G401.6 (cell line): ENCODE measurements around the gene DHPS.
"Not testable (repeated sequence)": the region's sequence is repeated elsewhere in the genome, so short reads cannot be mapped to it uniquely, and the experiment has no call there.

Experiments
- FAIRE-seq: peaks from 2 replicates; lab custom pipeline; 2012; peaks lifted over from hg19 to GRCh38; lab: Jason Lieb, UNC

The DHPS gene

DNA sequence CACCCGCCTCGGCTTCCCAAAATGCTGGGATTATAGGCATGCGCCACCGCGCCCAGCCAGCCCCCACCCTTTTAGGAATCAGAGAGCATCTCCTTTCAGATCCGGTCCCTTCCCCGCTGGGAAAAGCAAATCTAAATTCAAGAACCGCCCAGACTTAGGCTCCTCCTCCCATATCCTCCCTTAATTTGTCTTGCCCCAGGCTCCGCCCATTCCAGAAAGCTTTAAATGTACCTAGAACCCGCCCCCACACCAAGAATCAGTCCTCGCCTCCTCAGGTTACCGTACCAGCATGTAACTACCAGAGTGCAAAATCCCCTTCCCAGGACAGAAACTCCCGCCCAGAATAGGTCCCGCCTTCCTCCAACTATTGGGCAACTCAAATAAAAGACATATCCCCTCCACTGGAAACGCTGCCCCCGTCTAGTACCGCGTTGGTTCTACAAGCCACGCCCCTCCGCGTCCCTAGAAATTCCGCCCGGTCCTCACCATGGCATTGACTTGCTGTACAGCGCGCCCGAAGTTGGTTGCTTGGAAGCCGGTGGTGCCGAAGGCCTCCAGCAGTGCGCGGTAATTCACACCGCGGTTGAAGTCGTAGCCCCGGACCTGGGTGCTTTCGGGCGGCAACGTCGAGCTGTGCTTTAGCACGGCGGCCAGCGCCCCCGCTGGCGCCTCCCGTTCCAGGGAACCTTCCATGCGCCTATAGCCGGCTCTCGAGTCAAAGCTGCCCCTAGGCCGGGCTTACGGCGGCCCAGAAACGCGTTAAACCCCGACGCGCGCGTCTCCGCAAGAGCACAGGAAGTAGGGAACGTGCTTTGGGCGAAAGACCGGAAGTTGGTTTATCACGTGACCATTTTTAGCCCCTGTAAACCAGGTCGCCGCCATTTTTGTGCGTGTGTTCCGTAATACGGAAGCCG lies at the start of gene DHPS:
Gene DHPS (minus strand): TSS at position 807 of the 914 bp plus-strand sequence. CDS start 114 bp downstream, at position 693.
- peak; percentile 99 for FAIRE-seq

DNA sequence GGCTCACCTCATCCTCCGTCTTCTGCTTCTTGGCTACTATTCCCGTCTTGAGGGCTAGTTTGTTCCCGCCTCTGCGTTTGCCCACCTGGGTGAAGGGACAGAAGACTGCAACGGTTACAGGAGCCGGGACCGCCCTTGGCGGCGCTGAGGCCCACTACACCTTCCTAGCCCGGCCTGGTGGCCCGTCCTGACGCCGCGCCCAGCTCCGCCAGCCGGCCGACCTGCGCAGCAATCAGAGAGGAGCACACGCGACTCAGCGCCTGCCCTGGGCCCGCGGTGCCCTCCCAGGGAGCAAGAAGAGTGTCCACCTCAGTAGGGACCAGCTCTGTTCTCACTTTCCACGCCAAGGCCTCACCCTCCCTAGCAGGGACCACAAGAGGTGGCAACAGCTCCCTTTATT lies 49.7 kb upstream of the DHPS start:
- no peak for FAIRE-seq

DNA sequence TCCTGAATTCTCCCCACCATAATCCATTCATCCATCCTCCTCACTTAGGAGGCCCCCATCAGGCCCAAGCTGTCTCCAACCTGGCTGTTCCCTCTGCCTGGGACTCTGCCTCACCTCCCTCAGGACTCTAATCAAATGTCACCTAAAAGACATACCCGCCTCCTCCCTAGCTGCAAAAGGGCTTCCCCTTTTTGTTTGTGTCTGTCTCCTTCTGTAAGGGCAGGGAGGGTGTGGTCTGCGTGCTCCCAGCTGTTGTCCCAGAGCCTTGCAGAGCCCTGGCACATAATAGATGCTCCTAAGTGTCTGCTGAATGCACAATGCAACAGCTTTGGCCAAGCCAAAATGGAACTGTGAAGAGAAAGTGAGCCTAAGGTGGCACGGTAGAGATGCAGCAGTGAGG lies 48.4 kb upstream of the DHPS start:
- FAIRE-seq = no peak

DNA sequence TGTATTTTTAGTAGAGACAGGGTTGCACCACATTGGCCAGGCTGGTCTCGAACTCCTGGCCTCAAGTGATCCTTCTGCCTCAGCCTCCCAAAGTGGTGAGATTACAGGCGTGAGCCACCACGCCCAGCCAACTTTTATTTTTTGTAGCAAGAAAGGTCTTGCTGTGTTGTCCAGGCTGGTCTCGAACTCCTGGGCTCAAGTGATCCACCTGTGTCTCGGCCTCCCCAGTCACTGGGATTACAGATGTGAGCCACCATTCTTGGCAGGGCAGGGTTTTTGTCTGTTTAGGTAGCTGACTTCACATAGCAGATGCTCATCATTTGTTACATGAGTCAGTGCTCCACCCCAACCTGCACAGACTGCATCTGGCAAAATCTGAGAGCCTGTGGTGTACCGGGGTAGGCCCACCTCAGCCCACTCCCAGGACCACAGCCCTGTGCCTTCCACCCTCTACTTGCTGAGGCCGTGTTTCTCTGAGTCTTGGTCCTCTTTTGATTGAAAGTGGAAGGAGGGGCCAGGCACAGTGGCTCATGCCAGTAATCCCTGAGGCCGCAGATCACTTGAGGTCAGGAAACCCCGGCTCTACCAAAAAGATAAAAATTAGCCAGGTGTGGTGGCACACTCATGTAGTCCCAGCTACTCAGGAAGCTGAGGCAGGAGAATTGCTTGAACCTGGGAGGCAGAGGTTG lies 46.2 kb upstream of the DHPS start:
- FAIRE-seq = no peak

DNA sequence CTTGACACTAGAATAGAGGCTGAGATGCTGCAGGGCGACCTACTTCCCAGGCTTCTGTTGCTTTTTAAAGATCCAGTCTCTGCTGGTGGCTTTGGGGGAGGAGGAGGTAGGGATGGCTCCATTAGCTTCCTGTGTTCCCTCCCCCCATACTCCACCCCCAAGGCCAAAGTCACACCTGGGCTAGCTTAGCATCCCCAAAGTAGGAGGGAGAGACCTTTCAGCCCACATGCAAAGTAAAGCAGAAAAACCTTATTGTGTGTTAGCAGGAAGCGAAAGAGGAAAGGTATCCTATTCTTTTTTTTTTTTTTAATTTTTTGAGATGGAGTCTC lies 45.3 kb upstream of the DHPS start:
- FAIRE-seq = no peak

DNA sequence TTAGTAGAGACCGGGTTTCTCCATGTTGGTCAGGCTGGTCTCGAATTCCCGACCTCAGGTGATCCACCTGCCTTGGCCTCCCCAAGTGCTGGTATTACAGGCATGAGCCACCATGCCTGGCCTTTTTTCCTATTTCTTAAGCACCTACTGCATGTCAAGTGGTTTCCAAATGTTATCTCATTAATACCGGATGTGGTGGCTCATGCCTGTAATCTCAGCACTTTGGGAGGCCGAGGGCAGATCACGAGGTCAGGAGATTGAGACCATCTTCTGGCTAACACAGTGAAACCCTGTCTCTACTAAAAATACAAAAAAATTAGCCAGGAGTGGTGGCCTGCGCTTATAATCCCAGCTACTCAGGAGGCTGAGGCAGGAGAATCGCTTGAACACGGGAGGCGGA lies 43.9 kb upstream of the DHPS start:
- FAIRE-seq = not testable (repeated sequence)

DNA sequence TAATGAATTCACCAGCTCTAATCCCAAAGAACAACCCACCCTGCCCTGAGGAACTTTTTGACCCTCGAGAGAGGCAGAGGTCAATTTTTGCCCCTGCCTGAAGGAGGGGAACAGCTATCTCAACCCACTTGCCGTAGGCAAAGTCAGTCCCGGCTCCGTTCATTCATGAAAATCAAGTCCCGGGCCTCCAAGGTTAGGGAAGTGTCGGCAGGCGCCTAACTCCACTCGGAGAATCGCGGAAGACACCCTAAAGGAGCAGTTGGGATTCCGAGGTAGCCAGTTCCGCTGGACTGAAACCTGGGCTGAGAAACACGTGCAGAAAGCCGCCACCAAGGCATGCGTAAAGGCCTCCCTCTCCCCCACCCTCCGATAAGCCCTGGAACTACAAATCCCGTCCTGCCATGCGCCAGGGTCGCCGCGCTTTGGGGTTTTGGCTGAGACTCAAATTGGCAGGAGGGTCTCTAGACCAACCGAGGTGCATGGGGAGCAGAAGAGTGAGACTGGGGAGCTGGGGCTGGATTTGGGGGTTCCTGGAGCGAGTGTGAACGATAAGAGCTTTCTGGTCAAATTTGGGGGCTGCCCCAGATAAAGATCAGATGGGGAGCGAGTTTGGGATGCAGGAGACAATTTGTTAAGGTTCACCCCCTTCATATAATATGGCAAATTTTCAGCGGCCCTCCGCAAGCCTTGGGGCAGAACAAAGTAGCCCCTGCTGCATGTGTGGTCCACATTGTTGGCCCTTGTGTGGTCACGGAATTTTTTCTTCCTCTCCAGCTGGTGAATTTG lies 42.2 kb upstream of the DHPS start, which contains the start of gene TNPO2:
Gene TNPO2 (minus strand): TSS at position 292 of the 786 bp plus-strand sequence. CDS start 2,955 bp downstream, outside the sequence.
- peak; percentile 61 for FAIRE-seq

DNA sequence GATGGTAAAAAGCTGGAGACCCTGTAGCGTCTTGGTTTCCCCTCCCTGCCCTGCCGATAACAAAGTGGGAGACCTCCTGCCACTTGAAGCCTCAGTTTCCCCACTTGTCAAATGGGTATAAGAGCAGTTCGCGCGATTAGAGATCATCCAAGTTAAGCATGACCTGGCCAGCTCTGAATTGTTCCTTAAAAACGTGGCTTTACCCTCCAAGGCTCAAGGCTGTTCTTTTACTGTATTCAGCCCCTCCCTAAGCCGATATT lies 41.6 kb upstream of the DHPS start:
- no peak for FAIRE-seq

DNA sequence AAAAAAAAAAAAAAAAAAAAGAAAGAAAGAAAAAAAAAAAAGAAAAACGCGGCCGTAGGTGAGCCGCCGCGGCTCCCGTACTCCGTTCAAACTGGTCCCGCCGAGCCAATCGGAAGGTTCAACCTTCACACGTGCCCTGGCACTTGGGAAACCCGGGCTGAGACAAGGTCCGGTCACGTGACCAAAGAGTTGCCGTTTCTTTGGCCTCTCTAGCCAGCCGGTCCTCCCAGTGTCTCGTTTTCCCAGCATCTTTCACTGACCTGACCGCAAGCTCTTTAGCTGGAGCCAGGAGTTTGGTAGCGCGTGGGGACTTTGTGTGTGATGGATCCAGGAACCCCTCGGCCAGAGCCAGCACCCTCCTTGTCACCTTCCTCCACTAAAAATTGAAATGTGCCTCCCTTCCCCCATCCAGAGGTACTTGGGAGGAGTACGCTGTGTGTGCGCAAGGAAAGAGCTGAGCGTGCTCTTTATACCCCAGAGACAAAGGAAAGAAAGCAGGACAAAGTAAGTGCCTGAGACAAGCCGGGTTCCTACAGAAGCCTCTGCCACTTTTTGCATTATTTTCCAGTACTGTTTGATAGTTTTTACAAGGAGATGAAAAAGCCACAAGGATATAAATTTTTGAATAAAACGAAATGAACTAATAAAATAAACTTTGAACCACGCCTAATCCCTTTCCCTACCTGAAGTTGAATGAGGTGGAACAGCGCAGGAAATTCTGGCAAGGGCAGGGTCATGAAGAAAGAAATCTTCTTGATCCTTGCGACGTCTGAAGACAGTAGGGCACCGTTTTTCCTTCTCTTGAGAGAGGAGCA lies 41.1 kb upstream of the DHPS start:
- FAIRE-seq = peak; percentile 97

DNA sequence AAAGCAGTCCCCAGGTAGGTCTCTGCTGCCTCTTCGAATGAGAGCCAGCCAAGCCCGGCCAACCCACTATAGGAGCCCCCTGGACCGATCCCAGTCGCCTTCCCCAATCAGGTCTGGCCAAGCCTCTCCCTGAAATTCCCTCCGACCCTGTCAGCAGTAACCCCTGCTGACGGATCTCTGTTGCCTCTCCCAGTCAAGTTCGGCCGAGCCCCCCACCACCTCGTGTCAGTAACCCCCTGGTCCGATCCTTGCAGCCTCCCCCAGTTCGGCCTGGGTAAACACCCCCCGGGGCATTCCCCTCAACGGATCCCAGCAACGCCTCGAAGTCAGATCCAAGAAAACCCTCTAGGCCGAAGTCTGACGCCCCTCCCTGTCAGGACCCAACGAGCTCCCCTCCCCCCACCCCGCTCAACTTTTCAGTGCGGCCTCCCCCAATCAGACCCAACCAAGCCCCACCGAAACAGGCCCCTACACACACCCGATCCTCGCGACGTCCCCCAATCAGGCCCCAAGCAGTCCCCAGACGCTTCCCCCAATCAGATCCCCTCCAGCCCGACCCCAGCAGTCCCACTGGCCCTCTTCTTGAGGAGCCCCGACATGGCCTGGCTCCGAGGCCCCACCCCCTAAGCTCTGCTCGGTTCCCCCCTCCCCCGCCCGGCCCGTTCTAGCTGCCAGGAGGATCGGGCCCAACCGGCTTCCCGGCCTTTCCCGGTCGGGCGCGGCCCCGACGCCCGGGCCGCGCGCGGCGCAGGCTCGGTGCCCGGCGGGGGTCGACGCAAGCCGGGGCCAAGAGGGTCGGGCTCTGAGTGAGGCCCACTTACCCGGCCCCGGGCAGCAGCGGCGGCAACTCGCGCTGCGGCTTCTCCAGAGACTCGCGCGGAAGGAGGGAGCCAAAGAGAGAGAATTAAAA lies 40.2 kb upstream of the DHPS start:
- FAIRE-seq = no peak

DNA sequence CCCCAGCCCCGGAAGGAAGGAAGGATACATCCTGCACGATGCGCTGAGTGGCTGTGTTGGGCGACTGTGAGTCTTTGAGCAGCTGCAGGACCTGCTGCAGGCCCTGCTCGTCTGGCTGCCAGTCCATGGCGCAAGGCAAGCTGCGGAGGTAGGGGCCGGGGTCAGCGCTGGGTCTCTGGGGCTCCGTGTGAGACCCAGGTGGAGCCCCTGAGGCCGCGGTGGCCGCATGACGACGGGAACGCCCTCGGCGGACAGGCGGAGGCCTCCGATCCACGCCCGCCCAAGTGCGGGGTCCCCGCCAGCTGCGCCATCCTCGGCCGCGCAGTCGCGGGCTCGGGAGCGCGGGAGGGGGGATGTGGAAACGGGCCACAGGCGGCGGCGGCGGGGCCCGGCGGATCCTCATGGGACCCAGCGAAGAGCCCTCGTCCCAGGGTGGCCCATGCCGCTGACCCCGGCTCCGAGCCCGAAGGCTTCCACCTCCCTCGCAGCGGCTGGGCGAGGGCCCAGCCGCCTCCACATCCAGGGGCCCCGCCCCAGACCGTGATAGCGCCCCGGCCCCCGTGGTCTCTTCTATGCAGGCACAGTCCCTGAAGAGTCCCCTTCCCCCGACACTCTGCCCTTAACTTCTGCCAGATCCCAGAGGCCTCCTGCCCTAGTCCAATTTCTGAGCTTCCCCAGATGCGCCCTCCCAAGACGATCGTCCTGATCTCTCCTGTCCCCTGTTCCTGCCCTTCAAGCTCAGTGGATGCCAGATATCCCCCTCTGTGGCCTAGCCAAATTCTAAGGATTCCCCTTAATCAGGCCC lies 39.4 kb upstream of the DHPS start:
- FAIRE-seq = no peak

DNA sequence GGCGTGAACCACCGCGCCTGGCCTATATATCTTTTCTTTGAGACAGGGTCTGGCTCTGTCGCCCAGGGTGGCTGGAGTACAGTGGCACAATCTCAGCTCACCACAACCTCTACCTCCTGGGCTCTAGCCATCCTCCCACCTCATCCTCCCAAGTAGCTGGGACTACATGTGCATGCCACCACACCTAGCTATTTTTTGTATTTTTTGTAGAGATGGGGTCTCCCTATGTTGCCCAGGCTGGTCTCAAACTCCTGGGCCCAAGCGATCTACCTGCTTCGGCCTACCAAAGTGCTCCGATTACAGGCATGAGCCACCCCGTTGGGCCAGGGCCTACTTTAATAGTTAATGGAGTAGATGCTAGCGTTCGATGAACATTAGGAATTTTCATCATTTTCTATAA lies 38.6 kb upstream of the DHPS start:
- no peak for FAIRE-seq

DNA sequence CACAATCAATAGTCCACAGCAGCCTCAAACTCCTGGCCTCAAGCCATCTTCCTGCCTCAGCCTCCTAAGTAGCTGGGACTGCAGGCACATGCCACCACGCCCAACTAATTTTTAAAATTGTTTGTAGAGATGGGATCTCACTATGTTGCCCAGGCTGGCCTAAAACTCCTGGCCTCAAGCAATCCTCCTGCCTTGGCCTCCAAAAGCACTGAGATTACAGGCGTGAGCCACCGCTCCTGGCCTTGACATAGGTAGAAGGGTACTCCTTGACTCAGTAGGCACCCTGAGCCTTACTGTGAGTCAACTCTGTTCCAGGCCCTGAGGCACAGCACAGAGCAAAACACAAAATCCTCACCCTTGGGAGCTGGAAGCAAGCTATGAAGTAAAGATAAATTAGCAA lies 34.2 kb upstream of the DHPS start:
- no peak for FAIRE-seq

DNA sequence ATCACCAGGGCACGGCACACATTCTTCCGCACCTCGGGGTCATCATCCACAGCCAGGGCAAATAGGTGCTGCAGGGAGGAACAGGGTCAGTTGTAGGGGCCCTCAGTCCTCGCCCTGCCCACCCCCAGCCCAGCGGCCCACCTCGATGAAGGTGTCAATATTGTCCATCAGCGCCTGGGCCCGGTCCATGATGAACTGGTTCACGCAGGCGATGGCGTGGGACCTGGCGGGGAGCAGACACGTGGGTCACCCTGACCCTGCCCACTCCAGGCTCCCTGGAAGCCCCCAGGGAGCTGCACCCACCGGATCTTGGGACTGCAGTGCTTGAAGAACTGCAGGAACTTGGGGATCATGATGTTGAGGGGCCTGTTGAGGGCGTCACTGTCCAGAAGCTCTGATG lies 33.4 kb upstream of the DHPS start:
- FAIRE-seq = no peak

DNA sequence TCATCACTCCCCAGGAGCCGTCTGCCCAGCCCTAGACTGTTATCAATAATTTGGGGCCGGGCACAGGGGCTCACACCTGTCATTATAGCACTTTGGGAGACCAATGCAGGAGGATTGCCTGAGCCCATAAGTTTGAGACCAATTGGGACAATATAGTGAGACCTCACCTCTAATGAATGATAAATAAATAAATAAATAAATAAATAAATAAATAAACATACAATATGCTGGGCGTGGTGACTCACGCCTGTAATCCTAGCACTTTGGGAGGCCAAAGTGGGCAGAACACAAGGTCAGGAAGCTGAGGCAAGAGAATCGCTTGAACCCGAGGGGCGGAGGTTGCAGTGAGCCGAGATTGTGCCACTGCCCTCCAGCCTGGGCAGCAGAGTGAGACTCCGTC lies 31.6 kb upstream of the DHPS start:
- FAIRE-seq = not testable (repeated sequence)

DNA sequence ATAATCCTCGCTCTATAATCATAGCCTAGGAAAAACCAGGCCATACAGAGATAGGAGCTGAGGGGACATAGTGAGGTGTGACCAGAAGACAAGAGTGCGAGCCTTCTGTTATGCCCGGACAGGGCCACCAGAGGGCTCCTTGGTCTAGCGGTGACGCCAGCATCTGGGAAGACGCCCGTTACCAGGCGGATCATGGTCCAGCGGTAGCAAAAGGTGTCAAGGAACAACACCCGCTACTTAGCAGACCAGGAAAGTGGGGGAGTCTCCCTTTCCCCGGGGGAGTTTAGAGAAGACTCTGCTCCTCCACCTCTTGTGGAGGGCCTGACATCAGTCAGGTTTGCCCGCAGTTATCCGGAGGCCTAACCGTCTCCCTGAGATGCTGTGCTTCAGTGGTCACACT lies 30.4 kb upstream of the DHPS start:
- FAIRE-seq = peak; percentile 25

DNA sequence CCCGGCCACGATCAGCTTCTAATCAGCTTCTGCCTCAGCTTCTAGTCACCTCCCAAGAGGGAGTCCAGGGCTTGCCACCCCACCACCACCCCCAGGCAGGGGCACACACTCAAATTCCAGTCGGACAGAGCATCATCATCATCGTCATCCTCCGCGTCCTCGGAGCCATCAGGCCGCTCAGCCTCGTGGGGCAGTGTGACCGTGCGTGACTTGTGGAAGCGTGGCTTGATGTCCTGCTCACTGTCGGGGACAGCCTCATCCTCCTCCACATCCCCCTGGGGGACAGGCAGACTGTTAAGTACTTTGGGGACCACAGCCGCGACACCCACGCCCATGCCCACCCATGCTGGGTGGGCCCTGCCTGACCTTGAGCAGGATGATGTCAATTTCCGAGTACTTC lies 29.5 kb upstream of the DHPS start:
- FAIRE-seq = no peak

DNA sequence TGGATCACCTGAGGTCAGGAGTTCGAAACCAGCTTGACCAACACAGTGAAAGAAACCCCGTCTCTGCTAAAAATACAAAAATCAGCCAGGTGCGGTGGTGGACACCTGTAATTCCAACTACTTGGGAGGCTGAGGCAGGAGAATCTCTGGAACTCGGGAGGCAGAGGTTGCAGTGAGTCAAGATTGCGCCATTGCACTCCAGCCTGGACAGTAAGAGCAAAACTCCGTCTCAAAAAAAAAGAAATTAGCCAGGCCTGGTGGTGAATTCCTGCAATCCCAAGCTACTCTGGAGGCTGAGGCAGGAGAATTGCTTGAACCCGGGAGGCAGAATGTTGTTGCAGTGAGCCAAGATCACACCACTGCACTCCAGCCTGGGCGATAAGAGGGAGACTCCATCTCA lies 27.0 kb upstream of the DHPS start:
- FAIRE-seq = no peak

DNA sequence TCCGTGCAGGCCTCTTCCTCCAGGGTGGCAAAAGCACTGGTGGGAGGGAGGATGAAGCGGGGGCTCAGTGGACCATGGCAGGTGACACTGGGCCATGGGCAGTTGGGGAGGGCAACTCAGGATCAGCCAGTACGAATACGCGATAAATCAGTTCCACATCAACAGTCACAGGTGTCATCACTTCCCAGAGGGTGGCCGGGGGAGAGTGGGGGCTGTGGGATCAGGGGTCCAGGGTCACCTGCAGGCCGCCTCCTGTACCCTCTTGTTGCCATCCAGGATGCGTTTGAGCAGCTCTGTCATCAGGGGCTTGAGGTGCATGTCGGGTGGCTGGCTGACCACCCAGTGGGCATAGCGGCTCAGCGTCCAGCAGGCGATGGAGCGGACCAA lies 24.6 kb upstream of the DHPS start:
- no peak for FAIRE-seq

DNA sequence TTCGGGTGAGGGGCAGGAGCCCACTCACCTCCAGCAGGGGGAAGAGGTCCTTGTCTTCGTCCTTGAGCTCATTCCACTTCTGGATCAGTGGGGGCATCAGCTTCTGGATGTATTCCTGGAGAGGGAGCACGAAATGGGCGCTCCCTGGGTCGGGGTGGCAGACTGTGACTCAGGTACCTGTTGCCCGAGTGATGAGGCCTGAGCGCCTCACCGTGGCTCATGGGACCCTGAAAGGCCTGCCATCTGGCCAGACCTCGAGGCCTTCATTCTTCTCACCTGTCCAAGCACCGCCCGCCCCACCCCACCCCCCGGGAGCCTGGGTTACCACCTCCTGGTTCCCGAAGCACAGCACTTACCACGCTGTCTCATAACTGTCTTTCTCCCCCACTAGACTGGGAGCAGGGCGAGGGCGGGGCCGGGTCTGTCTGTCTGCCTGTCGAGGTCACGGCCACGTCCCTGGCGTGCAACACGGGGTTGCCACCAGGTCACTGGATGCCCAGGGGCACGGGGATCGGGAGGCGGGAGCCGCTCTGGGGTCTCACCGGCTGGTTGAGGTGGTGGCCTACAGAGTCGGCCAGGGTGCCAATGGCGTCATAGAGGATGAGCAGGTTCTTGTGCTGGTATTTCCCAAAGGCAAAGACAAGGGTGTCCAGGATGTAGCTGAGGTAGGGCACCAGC lies 24.1 kb upstream of the DHPS start:
- FAIRE-seq = no peak
